Brain pericyte (primary cell): ENCODE measurements around the gene ZNF786.
A peak's percentile ranks its signal among the peaks of the same experiment; 100 is the strongest.
"Not testable (repeated sequence)": the region's sequence is repeated elsewhere in the genome, so short reads cannot be mapped to it uniquely, and the experiment has no call there.

Source experiments
- DNase-seq: peaks from one replicate; pipeline ENCODE4 v3.0.0-alpha.2; 2012; ENCODE audit warnings: low read depth, low spot score

The ZNF786 gene

GRCh38 chr7:149031353-149031910, 59.1 kb downstream of the ZNF786 start:
- DNase-seq: no peak

GRCh38 chr7:149030439-149030838, 60.1 kb downstream of the ZNF786 start:
- not testable (repeated sequence) for DNase-seq

GRCh38 chr7:149028346-149029109, 62.0 kb downstream of the ZNF786 start, which contains the start of gene PDIA4:
Gene PDIA4 (minus strand): TSS chr7:149028505. CDS start chr7:149028408, 97 bp downstream.
- DNase-seq: peak; percentile 99

- no peak for DNase-seq
Measured at GRCh38 chr7:149027611-149028345, 62.7 kb downstream of the ZNF786 start.

- DNase-seq: no peak
Measured at GRCh38 chr7:149027055-149027454, 63.5 kb downstream of the ZNF786 start.

GRCh38 chr7:149023662-149024061, 66.9 kb downstream of the ZNF786 start:
- DNase-seq: no peak

GRCh38 chr7:149022756-149023360, 67.7 kb downstream of the ZNF786 start:
- no peak for DNase-seq

- no peak for DNase-seq
Measured at GRCh38 chr7:149021725-149022062, 68.8 kb downstream of the ZNF786 start.

GRCh38 chr7:149020483-149020882, 70.0 kb downstream of the ZNF786 start:
- DNase-seq: no peak
